Measurements from ENCODE around the gene BCAS3. TPM values are rescaled to one million over a fixed set of nuclear protein-coding genes. Genes with fewer than 3 reads are reported as not detected.

Gene BCAS3
- polyA plus RNA-seq, 1 donor from 2014 or later = 21.6 TPM

GRCh38 chr17:61084260-61084659 is 406.6 kb downstream of the BCAS3 start:
- no peaks in the 10 kb centered on the region for H3K9me3 ChIP-seq (ENCODE audit: low read length)
- H3K36me3 ChIP-seq (ENCODE audit: insufficient read depth, low read length) = no peaks in the 10 kb centered on the region
- H3K79me2 ChIP-seq (replicated peaks; ENCODE audit: insufficient read depth, low read length) = no peaks in the 10 kb centered on the region
- H3F3A ChIP-seq (ENCODE audit: insufficient read depth, low read length, poor library complexity, severe bottlenecking) = no peaks in the 10 kb centered on the region
- TF ChIP-seq POLR2AphosphoS5 (IDR thresholded peaks at IDR 0.05) (no peak), SMC3 (conservative IDR thresholded peaks at IDR 0.05; ENCODE audit: poor library complexity) (no peak), CTCF (IDR thresholded peaks at IDR 0.05; ENCODE audit: poor library complexity, severe bottlenecking) (no peak), MXI1 (conservative IDR thresholded peaks at IDR 0.05; ENCODE audit: poor library complexity, severe bottlenecking) (no peak), REST (IDR thresholded peaks at IDR 0.05; ENCODE audit: borderline replicate concordance) (no peak), EP300 (conservative IDR thresholded peaks at IDR 0.05; ENCODE audit: poor library complexity, severe bottlenecking) (no peak), RAD21 (conservative IDR thresholded peaks at IDR 0.05) (no peak), TAF1 (IDR thresholded peaks at IDR 0.05; ENCODE audit: low read depth) (no peak), EZH2 (IDR thresholded peaks at IDR 0.05; ENCODE audit: borderline replicate concordance, insufficient read depth, low read length, poor library complexity, severe bottlenecking) (no peak)
- no peaks in the 10 kb centered on the region for H3K27me3 ChIP-seq (ENCODE audit: insufficient read depth, low read depth, low read length)
- H2AFZ ChIP-seq (ENCODE audit: low read depth, low read length) = no peak overlapping the region
- no peak overlapping the region for H3K4me3 ChIP-seq (ENCODE audit: low read length)
- no peak overlapping the region for H3K27ac ChIP-seq (ENCODE audit: low read length)
- no peak overlapping the region for H3K4me2 ChIP-seq (ENCODE audit: low read length)
- H3K9me2 ChIP-seq (ENCODE audit: insufficient read depth, low read length) = no peaks in the 10 kb centered on the region
- no peak overlapping the region for H3K9ac ChIP-seq (ENCODE audit: low read length)
- no peaks in the 10 kb centered on the region for H4K20me1 ChIP-seq (ENCODE audit: insufficient read depth)

GRCh38 chr17:61087024-61087423 is 409.4 kb downstream of the BCAS3 start:
- Histone ChIP-seq H3K27me3 (ENCODE audit: insufficient read depth, low read depth, low read length) (no peaks in the 10 kb centered on the region), H3K9me3 (ENCODE audit: low read length) (no peaks in the 10 kb centered on the region), H3K27ac (ENCODE audit: low read length) (no peak overlapping the region), H3K4me3 (ENCODE audit: low read length) (no peak overlapping the region), H3K36me3 (ENCODE audit: insufficient read depth, low read length) (no peaks in the 10 kb centered on the region), H3F3A (ENCODE audit: insufficient read depth, low read length, poor library complexity, severe bottlenecking) (no peaks in the 10 kb centered on the region), H3K9ac (ENCODE audit: low read length) (no peak overlapping the region), H3K9me2 (ENCODE audit: insufficient read depth, low read length) (no peaks in the 10 kb centered on the region), H4K20me1 (ENCODE audit: insufficient read depth) (no peaks in the 10 kb centered on the region), H3K4me2 (ENCODE audit: low read length) (no peak overlapping the region), H3K79me2 (replicated peaks; ENCODE audit: insufficient read depth, low read length) (no peaks in the 10 kb centered on the region), H2AFZ (ENCODE audit: low read depth, low read length) (no peak overlapping the region)
- no peak for TF ChIP-seq POLR2AphosphoS5 (IDR thresholded peaks at IDR 0.05)
- no peak for TF ChIP-seq EZH2 (IDR thresholded peaks at IDR 0.05; ENCODE audit: borderline replicate concordance, insufficient read depth, low read length, poor library complexity, severe bottlenecking)
- TF ChIP-seq MXI1 (conservative IDR thresholded peaks at IDR 0.05; ENCODE audit: poor library complexity, severe bottlenecking) = no peak
- no peak for TF ChIP-seq TAF1 (IDR thresholded peaks at IDR 0.05; ENCODE audit: low read depth)
- no peak for TF ChIP-seq EP300 (conservative IDR thresholded peaks at IDR 0.05; ENCODE audit: poor library complexity, severe bottlenecking)
- no peak for TF ChIP-seq REST (IDR thresholded peaks at IDR 0.05; ENCODE audit: borderline replicate concordance)
- TF ChIP-seq CTCF (IDR thresholded peaks at IDR 0.05; ENCODE audit: poor library complexity, severe bottlenecking) = no peak
- TF ChIP-seq RAD21 (conservative IDR thresholded peaks at IDR 0.05) = no peak
- no peak for TF ChIP-seq SMC3 (conservative IDR thresholded peaks at IDR 0.05; ENCODE audit: poor library complexity)
